HG02798 (cell line): ENCODE results near the gene KCTD6.

ENCODE experiments used
- ATAC-seq: cut with Tn5 transposase; IDR thresholded peaks from one replicate; pipeline ENCODE4 v1.9.1; 2021; ENCODE audit warnings: mild to moderate bottlenecking; ENCODE audit not compliant: unreplicated experiment, poor library complexity

The KCTD6 gene

DNA sequence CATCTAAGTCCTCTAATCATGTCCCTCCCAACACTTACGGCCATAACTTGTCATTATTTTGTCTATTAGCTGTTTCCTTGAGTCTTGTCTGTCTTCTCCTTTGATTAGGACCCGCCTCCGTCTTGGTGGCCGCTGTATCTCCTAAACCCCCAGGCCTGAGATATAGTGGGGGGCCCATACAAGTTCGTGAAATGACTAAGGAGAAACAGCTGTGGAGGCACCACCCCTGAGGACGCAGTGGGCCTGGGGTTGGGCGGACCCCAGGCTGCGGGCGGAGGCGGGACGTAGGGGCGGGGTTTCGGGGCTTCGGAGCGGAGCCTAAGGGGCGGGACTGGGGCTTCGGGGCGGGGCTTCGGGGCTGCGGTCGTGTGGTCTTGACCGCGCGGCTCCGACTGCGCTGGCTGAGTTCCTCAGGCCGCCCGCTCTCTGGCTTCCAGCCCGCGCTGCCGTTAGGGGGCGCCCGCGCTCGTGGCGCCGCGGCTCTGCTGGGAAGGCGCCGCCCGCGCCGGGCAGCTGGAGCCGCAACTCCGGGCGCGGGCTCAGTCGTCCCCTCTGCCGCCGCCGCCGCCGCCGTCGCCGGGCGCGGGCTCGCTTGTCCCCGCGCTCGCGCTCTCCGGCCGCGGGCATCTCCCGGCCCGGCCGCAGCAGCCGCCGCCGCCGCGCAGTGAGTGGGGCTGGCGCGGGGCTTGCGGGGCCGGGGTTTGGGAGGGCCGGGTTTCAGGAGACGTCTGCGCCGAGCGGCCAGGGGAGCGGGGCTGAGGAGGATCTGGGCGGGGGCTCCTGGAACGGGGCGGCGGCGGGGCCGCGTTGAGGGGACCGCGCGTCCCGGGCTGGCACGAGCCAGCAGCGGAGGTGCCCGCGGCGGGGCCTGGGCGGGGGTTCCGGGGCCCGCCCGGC, at the start of gene KCTD6:
KCTD6 (plus strand) TSS at position 591 of the 897 bp plus-strand sequence. CDS start 6,660 bp downstream, outside the sequence.
- peak; percentile 95 for ATAC-seq

DNA sequence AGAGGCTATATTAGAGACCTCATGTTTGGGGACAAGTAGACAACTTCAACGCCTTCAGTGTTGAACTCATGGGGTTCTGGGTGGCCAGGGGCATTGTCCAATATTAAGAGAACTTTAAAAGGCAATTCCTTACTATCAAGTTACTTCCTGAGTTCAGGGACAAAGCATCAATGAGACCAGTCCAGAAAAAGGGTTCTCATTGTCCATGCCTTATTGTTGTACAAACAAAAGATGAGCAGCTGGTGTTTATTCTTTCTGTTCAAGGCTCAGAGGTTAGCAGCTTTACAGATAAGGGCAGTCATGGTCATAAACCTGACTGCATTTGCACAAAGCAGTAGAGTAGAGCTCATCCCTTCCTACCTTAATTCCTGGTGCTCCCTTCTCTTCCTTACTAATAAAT, 39.7 kb upstream of the KCTD6 start:
- ATAC-seq: no peak

DNA sequence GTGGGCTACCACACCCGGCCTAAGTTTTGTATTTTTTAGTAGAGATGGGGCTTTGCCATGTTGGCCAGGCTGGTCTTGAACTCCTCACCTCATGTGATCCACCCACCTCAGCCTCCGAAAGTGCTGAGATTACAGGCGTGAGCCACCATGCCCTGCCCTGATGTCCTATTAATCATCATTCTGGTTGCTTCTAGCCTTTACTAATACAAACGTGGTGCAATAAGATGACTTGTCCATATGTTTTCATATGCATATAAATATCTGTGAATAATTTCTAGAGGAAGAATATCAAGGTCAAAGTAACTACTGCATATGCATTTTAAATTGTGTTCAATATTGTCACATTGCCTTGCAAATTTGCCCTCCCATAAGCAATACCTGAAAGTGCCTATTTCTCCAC, 32.7 kb upstream of the KCTD6 start:
- ATAC-seq: no peak

- ATAC-seq: no peak
Measured at GRCh38 chr3:58462829-58463180, 29.1 kb upstream of the KCTD6 start.

- peak; percentile 93 for ATAC-seq
Measured at GRCh38 chr3:58463181-58463941, 28.5 kb upstream of the KCTD6 start.

- ATAC-seq: no peak
Measured at GRCh38 chr3:58463942-58464271, 28.0 kb upstream of the KCTD6 start.

GRCh38 chr3:58464866-58465265, 27.0 kb upstream of the KCTD6 start:
- ATAC-seq: no peak

GRCh38 chr3:58466899-58467563, 24.9 kb upstream of the KCTD6 start:
- ATAC-seq: no peak

DNA sequence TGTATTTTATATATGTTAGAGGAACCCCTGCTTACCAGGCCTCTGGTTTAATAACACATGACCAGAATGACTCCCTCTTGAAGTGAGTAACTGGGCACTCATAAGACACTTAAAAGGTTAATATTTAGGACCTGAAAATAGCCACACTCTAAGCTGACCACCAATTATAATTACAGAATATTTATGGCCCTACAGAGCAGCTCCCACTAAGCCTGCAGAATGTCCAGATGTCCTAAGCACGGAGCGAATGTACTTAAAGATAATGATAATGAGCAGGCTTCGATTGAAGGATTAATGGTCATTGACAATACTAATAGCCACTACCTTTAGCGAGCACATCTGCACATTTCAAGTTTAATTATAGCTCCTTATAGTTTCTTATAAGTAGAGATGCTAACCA, 22.8 kb upstream of the KCTD6 start:
- ATAC-seq: no peak

- ATAC-seq: no peak
Measured at GRCh38 chr3:58470363-58471024, 21.4 kb upstream of the KCTD6 start.

DNA sequence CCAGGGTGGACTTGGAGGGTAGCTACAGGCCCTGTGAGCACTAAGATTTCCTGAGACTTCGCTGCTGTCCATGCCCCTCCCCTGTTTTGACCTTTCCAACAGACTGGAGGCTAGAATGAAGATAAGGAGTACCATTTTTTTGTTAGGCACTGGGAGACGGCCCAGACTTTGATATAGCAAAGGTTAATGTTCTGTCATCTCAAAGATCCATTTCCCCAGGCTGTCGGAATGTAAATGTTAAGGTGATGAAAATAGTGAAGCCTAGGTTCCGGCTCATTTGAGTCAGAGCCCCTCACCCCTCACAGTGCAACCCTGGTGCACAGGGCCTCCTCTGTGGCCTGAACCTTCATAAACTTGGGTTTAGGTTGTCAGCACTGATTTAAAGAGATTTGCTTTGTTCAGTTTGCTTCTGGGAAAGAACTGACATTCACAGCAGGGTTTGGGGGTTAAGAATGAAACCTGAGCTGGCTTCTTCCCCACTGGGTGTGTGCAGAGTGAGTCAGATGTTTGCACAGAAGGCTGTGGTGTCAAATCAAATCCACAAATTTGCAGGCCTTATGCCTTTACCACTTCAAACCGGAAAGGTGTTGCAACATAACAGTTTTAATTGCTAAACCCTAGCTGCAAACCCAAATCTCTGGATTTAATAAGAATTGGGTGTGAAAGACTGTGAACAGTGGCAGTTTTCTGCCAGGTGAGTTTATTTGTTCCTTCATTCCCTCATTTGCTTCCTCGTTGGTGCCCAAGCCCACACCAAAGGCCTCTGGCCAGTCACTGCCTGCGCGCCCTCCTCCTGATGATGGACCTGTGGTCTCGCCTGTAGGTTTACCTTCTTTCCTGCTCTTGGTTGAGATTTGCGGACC, 20.6 kb upstream of the KCTD6 start:
- no peak for ATAC-seq

DNA sequence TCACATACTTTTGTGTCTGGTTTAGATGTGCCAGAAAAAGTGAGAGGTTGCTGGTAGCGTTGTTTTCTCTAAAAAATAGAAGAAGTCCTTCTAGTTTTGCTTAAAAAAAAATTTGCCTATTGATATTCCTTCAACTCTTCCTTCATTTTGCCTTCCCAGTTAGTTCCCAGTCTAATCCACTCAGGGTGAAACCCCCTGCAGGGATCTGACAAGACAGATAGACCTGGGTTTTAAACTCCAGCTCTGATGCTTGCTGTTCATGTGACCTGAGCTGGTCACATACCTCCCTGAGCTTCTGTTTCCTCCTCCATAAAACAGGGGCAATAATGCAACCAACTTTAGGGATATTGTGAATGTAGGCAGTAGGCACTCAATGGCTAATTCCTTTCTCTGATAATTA, 18.6 kb upstream of the KCTD6 start:
- ATAC-seq: no peak

GRCh38 chr3:58474348-58474911, 17.5 kb upstream of the KCTD6 start:
- no peak for ATAC-seq

DNA sequence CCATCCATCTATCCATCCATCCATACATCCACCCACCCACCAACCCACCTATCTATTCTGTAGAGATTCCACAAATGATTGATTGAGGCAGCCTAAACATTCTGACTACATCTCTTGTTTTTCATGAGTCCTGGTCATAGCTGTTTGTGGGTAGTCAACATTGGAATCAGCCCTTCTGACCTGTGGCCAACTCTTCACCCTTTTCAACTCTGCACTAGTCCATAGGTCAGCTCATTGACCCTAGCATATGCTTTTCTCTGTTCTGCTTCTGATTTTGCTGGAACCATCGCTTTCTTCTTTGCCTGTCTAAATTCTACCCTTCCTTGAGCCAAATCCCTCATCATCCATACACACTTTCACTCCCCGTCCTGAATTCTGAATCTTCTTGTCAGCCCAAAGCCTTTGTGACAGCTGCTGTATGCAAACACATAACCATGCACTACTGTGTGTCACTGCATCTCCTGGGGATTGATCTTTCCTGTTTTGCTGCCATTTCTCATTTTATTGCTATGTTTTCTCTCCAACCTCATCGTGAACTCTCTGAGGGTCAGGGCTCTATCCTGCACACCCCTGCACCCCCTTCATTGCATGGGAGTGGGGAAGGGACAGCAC, 16.8 kb upstream of the KCTD6 start:
- ATAC-seq: no peak

DNA sequence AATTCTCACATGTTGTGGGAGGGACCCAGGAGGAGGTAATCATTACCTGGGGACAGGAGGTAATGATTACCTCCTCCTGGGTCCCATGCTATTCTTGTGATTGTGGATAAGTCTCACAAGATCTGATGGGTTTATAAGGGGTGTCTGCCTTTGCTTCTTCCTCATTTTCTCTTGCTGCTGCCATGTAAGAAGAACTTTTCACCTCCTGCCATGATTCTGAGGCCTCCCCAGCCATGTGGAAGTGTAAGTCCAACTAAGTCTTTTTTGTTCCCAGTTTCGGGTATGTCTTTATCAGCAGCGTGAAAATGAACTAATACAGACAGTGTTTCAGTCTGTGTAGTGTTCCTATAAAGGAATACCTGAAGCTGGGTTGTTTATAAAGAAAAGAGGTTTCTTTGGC, 13.1 kb upstream of the KCTD6 start:
- no peak for ATAC-seq

DNA sequence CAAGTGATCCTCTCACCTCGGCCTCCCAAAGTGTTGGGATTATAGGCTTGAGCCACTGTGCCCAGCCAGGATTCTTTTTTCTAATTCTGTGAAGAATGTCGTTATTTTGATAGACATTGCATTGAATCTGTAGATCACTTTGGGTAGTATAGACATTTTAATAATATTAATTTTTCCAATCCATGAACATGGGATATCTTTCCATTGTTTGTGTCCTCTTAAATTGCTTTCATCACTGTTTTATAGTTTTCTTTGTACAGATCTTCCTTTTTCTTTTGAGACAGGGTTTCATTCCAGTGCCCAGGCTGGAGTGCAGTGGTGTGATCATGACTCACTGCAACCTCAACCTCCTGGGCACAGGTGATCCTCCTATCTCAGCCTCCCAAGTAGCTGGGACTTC, 11.6 kb upstream of the KCTD6 start:
- ATAC-seq: no peak

- no peak for ATAC-seq
Measured at GRCh38 chr3:58482917-58483636, 8.8 kb upstream of the KCTD6 start.

DNA sequence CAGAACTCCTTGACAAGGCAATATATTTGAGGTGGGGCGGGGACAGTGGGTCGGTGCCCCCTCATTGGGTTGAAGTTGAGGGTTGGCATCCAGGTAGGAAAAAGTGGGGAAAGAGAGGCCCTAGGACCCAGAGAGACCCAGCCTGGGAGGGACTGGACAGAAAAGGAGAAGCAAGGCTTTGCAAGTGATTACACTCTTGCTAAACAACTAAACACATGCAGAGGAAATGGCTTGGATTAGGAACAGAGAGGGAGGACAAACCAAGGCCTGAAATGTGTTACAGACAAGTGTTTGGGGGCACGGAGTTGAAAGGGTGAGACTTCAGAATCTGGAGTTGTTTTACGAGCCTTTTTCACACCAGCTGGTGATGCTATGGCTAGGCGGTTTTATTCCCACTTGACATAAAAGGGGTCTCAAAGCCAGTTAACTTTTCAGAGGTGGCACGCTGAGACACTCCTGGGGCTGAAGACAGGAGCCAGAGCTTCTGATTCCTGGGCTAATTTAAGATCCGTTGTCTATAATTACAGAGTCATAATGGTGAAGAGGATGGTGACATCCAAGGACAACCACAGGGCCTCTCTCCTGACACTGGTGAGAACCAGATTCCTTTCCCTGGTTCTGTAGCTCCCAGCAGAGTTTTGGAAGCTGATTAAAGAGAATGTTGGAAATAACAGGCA, 7.7 kb upstream of the KCTD6 start:
- ATAC-seq: no peak
